Measurements from ENCODE around the gene TH. TPM values are rescaled to one million over a fixed set of nuclear protein-coding genes. Genes with fewer than 3 reads are reported as not detected.

The TH gene
- total RNA-seq (2014; rRNA removed; shearing (Covaris generic)): not detected in 2 replicates

DNA sequence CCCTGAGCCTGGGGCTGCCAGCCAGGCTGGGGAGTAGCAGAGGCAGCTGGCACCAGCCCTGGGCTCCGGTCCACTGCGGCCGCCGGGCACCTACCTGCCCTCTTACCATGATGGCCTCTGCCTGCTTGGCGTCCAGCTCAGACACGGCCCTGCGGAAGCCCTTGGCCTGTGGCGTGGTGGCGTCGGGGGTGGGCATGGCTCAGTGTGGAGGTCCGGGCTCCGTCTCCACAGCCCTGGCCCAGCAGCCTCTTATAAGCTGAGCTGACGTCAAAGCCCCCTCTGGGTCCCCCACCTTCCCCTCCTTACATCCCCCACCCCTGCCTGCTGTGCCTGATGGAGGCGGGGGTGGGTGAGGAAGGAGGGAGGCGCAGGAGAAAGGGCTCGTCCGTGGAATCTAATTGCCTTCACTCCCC lies at the start of gene TH:
Gene TH, minus strand, starts transcription at position 225 of the 413 bp plus-strand sequence. Its CDS starts 29 bp downstream, at position 196.

GRCh38 chr11:2160736-2161259 lies 10.8 kb downstream of the TH start, which contains the start of gene INS:
Gene INS, minus strand, starts transcription at chr11:2161209. Its CDS starts 238 bp downstream, at chr11:2160971.

GRCh38 chr11:2139123-2139521 lies 32.5 kb downstream of the TH start, which contains the start of gene IGF2:
Gene IGF2, minus strand, starts transcription at chr11:2139389. Its CDS starts 3,866 bp downstream, at chr11:2135523.

Small RNA genes lying within 50 kb of the gene (small RNA-seq; reads per million reads assigned to genes)
- gene MIR4686 (not detected), gene MIR483 (not detected)

Other genes with a start within 250 kb of the TH start
- gene MRPL23, start 224.5 kb downstream of the TH start, total RNA-seq (2014; rRNA removed; shearing (Covaris generic)): 196 and 213 TPM in 2 replicates
- gene H19, start 174.0 kb downstream of the TH start, total RNA-seq (2014; rRNA removed; shearing (Covaris generic)): 5.2 and 9.5 TPM in 2 replicates
- not detected in 2 replicates for gene IGF2, start 32.4 kb downstream of the TH start, total RNA-seq (2014; rRNA removed; shearing (Covaris generic))
- not detected in 2 replicates for gene INS, start 10.6 kb downstream of the TH start, total RNA-seq (2014; rRNA removed; shearing (Covaris generic))
- gene ASCL2, start 98.8 kb upstream of the TH start, total RNA-seq (2014; rRNA removed; shearing (Covaris generic)): not detected in 2 replicates
- not detected in 2 replicates for gene C11orf21, start 130.1 kb upstream of the TH start, total RNA-seq (2014; rRNA removed; shearing (Covaris generic))
- 0.90 TPM in 1 of 2 replicates, not detected in the other for gene TSPAN32, start 130.2 kb upstream of the TH start, total RNA-seq (2014; rRNA removed; shearing (Covaris generic))
- 81.7 and 83.2 TPM in 2 replicates for gene CD81, start 205.5 kb upstream of the TH start, total RNA-seq (2014; rRNA removed; shearing (Covaris generic))
- 56.0 and 64.3 TPM in 2 replicates for gene TSSC4, start 228.9 kb upstream of the TH start, total RNA-seq (2014; rRNA removed; shearing (Covaris generic))

Data from A375 (cell line).